Coronary artery (tissue), 2 donors: ENCODE data around the gene MYO1E.
A peak's percentile ranks its signal among the peaks of the same experiment; 100 is the strongest.

Source experiments
- DNase-seq: peaks from one replicate; pipeline ENCODE4 v3.0.0-alpha.2; 2017; ENCODE audit warnings: low spot score
- H3K27ac ChIP-seq, 2 donors: fragments of 200-600 bp; sonication (generic); one replicate each; pipeline ENCODE4 v1.5.1; 2016 to 2019
- H3K4me3 ChIP-seq: fragments of 200-600 bp; sonication (generic); 2 replicates; pipeline ENCODE4 v1.5.1; 2016; ENCODE audit warnings: mild to moderate bottlenecking, moderate library complexity
- CTCF ChIP-seq: fragments of 200-600 bp; sonication (generic); IDR thresholded peaks from one replicate; pipeline ENCODE4 v1.5.1; 2019; ENCODE audit warnings: antibody characterized with exemption

MYO1E gene

GRCh38 chr15:59295261-59296001, 77.2 kb downstream of the MYO1E start:
- no peak for DNase-seq
- no peak for TF ChIP-seq CTCF
- H3K4me3 ChIP-seq, result peak overlapping the region; percentile 20
- peak overlapping the region; percentile 69 to 80 for H3K27ac ChIP-seq

- no peak overlapping the region for H3K4me3 ChIP-seq
- TF ChIP-seq CTCF, result no peak
- peak overlapping the region; percentile 69 to 80 for H3K27ac ChIP-seq
- DNase-seq, result no peak
Measured at GRCh38 chr15:59294574-59295260, 78.0 kb downstream of the MYO1E start.

- no peak for TF ChIP-seq CTCF
- DNase-seq, result no peak
- peak overlapping the region in 1 of 2 donors; percentile 66 for H3K27ac ChIP-seq
Measured at GRCh38 chr15:59292442-59293151, 80.1 kb downstream of the MYO1E start.

GRCh38 chr15:59291213-59291549, 81.5 kb downstream of the MYO1E start:
- DNase-seq, result no peak
- no peak for TF ChIP-seq CTCF
- no peak overlapping the region for H3K4me3 ChIP-seq
- no peak overlapping the region for H3K27ac ChIP-seq

More at GRCh38 chr15:59292442-59293151, 80.1 kb downstream of the MYO1E start:
- H3K4me3 ChIP-seq, result no peak overlapping the region

GRCh38 chr15:59290295-59291212, 82.1 kb downstream of the MYO1E start:
- TF ChIP-seq CTCF, result no peak
- no peak for DNase-seq
- Histone ChIP-seq H3K4me3 (no peak overlapping the region), H3K27ac (peak overlapping the region in 1 of 2 donors; percentile 24)

- DNase-seq, result no peak
- Histone ChIP-seq H3K4me3 (no peak overlapping the region), H3K27ac (peak overlapping the region in 1 of 2 donors; percentile 24)
- TF ChIP-seq CTCF, result no peak
Measured at GRCh38 chr15:59289574-59289973, 83.1 kb downstream of the MYO1E start.
